ENCODE results near the gene PCNX2.

GRCh38 chr1:232949636-232950196 lies 345.8 kb downstream of the PCNX2 start:
- TF ChIP-seq JUN (IDR thresholded peaks at IDR 0.05; ENCODE audit: low read depth, low read length) (no peak), NRF1 (IDR thresholded peaks at IDR 0.05; ENCODE audit: low read depth, low read length) (no peak), GABPA (IDR thresholded peaks at IDR 0.05; ENCODE audit: borderline replicate concordance, insufficient read depth, low read length) (no peak), SRF (IDR thresholded peaks at IDR 0.05; ENCODE audit: low read depth, low read length) (no peak), EP300 (IDR thresholded peaks at IDR 0.05; ENCODE audit: borderline replicate concordance in 1 of 2, low read depth in 2 of 2, low read length in 2 of 2) (no peak), CREB1 (IDR thresholded peaks at IDR 0.05) (no peak), CBX5 (IDR thresholded peaks at IDR 0.05; ENCODE audit: low read depth, low read length) (no peak), BRCA1 (IDR thresholded peaks at IDR 0.05; ENCODE audit: low read depth, low read length) (no peak), POLR2A (IDR thresholded peaks at IDR 0.05; ENCODE audit: control extremely low read depth in 1 of 2, low read depth in 2 of 2, low read length in 2 of 2) (no peak), SP2 (IDR thresholded peaks at IDR 0.05; ENCODE audit: low read length) (no peak)
- TF ChIP-seq, protein P1, sequence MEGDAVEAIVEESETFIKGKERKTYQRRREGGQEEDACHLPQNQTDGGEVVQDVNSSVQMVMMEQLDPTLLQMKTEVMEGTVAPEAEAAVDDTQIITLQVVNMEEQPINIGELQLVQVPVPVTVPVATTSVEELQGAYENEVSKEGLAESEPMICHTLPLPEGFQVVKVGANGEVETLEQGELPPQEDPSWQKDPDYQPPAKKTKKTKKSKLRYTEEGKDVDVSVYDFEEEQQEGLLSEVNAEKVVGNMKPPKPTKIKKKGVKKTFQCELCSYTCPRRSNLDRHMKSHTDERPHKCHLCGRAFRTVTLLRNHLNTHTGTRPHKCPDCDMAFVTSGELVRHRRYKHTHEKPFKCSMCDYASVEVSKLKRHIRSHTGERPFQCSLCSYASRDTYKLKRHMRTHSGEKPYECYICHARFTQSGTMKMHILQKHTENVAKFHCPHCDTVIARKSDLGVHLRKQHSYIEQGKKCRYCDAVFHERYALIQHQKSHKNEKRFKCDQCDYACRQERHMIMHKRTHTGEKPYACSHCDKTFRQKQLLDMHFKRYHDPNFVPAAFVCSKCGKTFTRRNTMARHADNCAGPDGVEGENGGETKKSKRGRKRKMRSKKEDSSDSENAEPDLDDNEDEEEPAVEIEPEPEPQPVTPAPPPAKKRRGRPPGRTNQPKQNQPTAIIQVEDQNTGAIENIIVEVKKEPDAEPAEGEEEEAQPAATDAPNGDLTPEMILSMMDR (IDR thresholded peaks at IDR 0.05; ENCODE audit: control extremely low read depth in 1 of 3, insufficient read depth in 1 of 3, low read depth in 1 of 3, low read length in 3 of 3): no peak
